ENCODE measurements around the gene GNG7.
A peak's percentile ranks its signal among the peaks of the same experiment; 100 is the strongest.

- TF ChIP-seq POLR2AphosphoS5 (IDR thresholded peaks at IDR 0.05) (peak in 1 of 3 donors; percentile 25), POLR2A (IDR thresholded peaks at IDR 0.05) (no peak), EP300 (IDR thresholded peaks at IDR 0.05) (no peak)
- TF ChIP-seq, protein P1, sequence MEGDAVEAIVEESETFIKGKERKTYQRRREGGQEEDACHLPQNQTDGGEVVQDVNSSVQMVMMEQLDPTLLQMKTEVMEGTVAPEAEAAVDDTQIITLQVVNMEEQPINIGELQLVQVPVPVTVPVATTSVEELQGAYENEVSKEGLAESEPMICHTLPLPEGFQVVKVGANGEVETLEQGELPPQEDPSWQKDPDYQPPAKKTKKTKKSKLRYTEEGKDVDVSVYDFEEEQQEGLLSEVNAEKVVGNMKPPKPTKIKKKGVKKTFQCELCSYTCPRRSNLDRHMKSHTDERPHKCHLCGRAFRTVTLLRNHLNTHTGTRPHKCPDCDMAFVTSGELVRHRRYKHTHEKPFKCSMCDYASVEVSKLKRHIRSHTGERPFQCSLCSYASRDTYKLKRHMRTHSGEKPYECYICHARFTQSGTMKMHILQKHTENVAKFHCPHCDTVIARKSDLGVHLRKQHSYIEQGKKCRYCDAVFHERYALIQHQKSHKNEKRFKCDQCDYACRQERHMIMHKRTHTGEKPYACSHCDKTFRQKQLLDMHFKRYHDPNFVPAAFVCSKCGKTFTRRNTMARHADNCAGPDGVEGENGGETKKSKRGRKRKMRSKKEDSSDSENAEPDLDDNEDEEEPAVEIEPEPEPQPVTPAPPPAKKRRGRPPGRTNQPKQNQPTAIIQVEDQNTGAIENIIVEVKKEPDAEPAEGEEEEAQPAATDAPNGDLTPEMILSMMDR (IDR thresholded peaks at IDR 0.05): no peak
Measured at GRCh38 chr19:2462635-2463421, 239.7 kb downstream of the GNG7 start.

All from suprapubic skin (tissue), 4 donors.